NCI-H1694 treated with DMSO at 0.1 percent for 48 hours (cell line): ENCODE results near the gene ERI3.

Experiments used
- DNase-seq: peaks from one replicate; lab custom pipeline; 2025; lab: John Stamatoyannopoulos, UW

ERI3 gene

DNA sequence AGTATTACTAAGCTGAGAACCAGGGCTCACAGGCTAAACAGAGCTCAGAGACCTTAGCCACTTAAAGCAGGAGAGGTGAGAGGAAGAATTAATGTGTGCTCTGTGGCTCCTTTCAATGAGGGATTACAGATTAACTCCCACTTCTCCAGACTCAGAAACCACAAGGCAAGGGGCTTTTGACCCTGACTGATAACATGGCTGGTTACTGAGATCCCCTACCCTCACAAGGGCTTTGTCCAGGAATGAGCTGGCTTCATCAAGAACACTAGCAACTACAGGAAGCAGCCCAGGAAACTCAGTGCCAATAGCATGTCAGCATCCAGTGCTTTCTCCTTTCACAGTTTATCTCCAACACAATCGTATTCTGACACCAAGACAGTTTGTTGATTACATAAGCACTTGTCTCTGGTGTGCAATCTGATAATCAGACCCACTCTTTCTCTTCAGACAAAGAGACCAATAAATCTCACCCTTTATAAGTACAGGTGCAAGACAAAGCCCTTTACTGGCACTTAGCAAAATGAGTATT is 38.8 kb downstream of the ERI3 start:
- DNase-seq, result no peak

DNA sequence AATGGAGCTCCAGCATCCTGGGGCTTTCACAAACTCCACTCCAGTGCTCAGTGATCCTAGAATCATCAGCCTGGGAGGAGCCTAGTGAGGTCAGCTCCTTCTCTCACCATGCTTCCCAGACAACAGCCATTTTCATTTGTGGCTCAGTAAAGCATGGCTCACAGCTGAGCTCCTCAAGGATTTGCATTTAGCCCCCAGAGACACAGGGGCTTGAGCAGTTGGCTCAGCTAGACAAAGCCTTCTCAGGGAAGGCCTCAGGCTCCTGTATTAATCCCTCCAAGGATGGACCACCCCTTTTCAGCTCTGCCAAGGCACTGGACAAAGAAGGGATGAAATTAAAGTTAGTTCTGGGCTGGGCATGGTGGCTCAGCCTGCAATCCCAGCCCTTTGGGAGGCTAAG is 39.5 kb downstream of the ERI3 start:
- no peak for DNase-seq

DNA sequence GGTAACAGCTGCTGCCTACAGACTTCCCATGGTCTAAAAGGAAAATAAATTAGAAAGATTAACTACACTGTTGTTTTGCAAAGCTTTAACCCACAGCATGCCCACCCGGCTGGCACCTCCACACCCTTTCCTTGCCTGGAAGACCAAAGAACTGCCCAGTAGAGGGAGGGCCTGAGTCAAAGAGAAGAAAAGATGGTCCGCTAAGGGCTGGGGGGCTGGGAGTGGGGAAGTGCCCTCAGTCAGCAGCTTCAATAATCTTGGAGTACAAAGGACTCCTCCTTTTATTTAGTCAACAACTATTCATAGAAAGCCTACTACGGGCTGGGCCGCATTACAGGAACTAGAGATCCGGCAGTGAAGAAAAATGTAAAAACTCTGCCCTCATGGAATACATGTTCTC is 40.6 kb downstream of the ERI3 start:
- DNase-seq, result no peak

DNA sequence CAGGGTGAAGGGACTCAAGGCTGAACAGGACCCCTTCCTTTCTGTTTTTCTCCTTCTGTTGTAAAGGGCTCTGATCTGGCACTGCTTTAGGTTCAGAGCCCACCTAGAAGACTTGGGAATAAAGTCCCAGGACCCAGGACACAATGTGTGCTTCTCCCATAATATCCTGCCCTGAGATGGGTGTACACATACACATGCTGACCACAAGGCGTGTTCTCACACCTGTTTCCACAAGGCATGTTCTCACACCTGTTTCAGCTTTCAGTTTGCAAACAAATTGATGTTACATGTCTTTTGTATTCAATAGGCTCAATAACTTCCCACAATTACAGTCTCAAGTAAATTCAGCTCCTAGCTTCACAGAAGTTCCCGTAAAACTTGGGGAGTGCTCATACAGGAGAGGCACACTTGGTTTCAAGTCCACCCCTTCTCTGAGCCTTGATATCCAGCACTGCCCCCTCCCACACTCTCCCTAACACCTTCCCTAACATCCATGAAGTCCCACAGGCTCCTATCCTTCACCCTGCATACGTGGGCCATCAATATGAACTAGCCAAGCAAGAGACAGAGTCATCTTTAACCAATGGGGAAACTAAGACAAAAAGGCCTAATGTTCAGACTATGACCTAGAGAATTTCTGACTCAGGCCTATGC is 41.7 kb downstream of the ERI3 start:
- DNase-seq, result no peak

DNA sequence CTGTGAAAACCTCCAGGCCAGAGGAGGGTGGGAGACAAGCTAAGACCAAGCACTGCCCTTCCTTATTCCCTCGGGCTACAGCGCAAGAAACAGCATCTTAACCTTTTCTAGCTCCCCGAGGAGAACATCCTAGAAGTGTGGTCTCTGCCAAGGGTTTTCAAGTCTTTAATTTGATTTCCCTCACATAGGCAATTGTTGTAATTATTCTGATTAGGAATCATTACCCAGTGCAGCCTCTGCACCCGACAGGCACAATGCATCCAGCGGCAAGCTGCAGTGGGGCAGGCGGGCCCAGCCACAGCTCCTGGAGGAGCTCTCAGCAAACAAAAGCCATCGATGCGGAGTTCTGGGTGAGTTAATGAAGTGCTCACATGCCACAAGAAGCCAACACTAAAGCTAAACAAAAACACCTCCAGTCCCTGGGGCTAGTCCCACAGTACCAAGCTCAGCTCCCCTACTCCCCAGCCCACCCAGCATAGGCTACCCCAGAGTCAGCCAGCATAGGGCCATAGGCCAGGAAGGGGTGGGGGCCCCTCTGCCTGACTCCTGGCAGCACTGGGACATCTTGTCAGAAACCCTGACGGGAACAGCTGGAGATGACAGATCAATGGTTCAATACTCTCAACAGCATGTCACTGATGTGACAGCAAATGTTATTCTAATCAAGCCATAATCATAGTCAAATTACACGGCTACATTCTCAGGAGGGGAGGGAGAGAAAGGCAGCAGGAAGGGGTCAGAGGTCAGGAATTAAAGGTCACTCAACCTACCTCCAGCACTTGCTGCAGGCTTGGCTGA is 42.5 kb downstream of the ERI3 start:
- no peak for DNase-seq

DNA sequence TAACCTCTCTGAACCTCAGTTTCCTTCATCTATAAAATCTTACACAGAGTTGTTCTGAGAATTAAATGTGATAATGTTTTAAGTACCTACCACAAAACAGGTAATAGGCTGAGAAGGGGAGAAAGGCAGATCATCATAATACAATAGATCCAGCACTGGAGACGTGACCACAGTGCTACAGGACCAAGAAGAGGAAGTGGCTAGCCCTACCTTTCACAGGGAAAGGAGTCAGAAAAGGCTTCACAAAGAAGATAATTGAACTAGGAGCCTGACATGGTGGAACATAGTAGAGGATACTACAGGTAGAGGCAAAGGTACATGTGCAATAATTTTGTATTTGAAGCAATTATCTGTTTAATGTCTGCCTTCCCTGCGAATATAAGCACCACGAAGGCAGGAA is 45.1 kb downstream of the ERI3 start:
- no peak for DNase-seq

DNA sequence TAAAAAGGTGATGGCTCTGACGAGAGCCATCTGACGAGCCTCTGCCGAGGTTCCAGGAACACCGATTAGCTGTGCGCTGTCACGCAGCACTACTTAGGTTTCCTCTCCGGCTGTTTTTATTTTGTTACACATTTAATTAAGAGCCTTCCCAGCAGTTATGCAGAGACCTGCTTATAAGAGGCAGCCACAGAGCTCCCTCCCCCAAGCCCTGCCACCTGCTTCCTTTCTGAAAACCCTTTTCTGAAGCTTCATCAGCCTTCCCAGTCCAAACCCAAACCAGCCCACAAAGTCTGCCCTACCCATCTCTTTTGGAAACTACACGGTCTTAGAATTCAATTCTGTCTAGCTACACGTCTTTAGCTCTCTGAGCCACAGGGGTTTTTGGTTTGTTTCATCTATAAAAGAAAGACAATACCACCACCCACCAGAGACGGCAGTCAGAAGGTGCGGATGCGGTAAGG is 49.1 kb downstream of the ERI3 start:
- DNase-seq, result no peak

DNA sequence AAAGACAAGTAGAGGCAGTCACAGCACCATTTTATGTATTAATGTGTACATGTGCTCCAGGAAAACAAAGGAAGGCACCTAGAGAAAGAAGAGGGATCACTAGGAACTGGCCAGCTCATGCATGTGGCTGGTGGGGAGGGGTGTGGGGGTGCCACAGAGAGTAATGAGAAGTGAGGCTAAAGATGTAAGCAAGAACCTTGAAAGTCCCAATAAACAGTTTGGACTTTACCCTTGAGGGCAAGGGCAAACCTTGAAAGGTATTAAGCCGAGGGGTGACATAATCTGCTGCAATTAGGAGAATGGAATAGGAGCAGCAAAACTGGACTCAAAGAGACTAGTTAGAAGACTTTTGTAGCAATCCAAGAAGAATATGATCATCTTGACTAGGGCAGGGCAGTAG is 51.5 kb downstream of the ERI3 start:
- no peak for DNase-seq

DNA sequence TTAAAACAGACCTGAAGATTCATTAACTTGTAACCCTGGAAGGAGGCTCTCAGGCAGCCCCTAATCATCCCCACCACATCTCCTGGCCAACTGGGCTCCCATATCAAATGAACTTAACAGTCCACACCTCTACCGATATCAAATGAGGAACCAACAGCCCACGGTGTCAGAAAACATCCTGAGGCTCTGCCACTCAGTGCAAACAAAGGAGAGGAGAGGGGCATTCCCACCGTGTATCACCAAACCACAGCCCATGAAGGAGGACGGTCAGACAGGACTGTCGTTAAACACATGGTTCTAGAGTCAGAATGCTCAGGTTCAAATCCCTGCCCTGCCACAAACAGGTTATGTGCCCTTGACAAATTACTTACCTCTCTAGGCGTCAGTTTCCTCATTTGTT is 52.5 kb downstream of the ERI3 start:
- no peak for DNase-seq

DNA sequence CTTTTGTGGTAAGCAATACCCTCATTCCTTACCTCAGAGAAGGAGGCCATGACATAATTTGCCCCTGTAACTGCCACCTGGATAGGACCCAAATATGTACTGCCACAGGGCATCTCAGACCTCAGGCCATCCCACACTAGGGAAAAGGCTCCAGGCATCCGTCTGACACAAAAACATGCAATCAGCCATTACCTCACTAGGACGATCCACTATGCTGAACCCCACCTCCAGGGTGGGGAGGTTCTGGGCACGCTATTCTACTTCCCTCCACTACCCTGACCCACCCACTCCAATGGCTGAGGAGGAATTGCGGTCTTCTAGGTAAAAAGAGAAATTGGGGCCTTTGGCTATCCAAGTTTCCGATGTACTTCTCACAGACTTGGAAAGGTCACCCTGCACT is 53.6 kb downstream of the ERI3 start:
- no peak for DNase-seq

DNA sequence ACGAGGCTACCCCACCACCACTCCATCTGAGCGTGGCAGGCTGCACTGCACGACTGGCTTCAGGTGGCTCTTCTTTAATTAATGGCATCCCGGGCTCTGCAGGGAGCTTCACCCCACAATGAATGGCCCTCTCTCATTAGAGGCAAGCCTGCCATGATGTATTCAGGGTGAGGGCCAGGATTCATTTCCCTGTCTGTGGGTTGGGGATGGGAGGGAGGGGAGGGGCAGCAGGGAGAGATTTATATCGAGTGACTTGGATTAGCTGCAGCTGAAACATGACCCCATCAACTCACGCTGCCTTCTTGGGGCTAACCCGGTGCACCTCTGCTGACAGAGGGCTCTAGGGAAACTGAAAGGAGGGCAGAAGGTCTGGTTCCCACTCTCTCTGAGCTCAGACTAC is 54.2 kb downstream of the ERI3 start:
- DNase-seq, result no peak

DNA sequence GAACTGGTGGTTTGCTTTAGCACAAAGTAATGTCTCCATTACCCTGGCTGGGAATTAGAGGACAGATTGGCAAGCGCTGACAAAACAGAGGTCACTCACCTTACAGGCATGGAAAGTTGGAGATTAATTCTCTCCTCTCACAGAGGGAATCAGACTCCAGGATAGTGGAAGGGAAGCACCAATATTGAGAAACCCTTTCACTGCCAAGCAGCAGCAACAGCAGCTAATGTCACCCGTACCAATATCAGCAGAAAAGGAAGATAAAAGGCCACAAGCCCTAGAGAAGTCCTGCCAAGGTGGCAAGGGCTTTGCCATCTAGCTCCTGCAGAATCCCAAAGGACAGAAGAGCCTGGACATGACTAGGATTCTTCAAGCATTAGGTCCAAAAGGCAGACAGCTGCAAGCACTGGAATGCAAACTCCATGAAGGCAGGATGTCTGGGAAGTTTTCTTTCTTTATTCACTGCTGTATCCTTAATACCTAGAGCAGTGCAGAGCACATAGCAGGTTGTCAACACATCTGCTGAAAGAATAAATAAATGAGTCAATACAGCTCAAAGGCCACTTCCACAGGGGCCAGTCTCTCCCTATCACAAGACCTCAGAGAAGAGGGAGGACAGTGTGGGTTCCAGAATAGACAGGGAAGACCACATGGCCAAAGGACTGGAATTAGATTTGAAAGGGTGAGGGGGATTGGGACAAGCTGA is 57.2 kb downstream of the ERI3 start:
- no peak for DNase-seq

DNA sequence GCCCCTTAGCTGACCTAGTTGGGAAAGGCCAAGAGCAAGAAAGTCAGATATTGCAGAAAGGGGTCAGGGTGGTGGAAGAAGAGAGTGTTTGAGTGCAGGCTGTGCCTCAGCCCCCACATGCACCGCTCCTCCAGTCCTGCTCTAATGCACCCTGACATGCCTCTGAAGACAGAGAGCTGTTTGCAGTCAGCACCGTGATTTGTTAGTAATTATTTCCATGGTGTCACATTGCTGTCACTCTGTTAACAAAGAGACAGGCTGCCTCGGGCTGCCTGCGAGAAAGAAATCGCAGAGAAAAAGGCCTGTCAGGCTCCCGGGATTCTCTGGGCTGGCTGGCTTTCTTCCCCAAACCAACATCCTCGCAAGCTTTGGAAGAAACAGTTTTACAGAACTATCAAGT is 58.3 kb downstream of the ERI3 start:
- no peak for DNase-seq

DNA sequence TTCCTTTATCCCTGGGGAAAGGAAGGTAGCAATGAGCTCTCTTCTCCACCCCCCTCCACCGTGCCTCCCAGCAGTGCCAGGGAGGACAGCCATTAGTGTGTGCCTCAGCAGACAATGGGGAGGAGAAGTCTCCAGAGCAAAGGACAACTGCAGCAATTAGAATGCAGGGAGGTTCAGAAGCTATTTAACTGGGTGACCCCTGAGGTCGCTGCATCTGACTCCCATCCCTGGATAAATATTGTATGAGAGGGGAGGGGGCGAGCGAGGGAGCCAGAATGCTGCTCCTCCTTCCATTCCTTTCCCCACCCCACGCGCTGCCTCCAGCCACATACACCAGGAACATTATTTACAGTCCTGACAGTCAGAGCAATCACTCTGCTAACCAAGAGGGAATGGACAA is 59.0 kb downstream of the ERI3 start:
- no peak for DNase-seq

DNA sequence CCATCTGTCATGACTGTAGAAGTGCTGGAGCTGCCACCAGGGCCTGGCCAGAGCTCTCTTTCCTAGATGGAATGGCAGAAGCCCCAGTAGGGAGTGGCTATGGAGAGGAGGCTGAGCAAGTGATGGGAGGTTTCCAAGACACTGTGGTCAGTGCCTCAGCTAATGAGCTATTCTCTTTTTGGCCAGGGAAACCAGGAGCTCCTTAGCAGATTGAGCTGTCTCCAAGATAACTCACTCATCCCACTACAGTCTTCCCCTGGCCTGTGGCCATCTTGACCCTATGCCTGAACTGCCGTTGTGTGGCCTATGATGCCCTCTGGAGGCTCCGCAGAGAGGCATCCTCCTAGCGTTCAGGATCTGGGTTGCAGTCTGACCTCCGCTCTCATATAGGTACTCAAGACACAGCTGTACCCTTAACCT is 60.5 kb downstream of the ERI3 start:
- DNase-seq, result no peak

DNA sequence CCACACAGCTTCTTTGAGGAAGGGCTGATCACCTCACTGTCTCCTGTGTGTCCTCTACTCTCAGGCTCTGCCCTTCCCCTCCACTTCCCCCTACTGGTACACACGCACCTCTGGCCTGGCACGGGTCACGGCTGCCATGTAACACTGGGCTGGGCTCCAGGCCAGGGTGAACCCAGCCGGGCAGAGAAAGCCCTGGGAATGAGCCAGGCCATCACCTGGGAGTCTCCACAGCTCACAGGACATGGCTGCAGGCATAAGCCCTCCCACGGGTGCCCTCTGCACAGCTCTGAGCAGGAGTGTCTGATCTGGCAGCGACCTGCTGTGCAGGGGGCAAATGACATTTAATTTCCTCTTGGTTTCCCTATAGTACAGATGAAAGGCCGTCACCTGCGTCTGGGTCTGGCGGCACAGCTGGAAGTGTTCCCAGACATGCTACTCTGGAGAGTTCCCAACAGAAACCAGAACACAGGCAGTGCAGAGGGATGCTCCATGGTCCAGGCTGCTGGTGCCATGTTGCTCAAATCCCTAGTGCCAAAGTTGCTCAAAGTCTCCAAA is 61.2 kb downstream of the ERI3 start:
- DNase-seq, result peak; percentile 11

DNA sequence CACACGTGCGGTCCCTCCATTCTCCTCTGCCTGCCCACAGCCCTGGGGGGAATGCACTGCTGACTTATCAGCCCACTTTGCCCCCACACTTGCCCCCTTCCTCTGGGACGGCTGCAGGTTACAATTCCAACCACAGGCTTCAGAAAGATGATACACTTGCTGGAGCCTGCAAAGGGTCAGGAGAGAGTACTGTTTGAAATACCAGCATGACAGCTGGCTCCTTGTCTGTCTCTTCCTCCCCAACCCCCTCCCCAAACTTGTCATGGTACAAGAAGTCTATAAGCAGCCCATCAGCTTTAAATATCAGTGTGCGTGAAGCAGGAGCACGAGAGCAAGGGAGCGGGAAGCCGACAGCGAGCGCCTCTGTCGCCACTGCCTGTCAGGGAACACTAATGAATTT is 62.4 kb downstream of the ERI3 start:
- no peak for DNase-seq

DNA sequence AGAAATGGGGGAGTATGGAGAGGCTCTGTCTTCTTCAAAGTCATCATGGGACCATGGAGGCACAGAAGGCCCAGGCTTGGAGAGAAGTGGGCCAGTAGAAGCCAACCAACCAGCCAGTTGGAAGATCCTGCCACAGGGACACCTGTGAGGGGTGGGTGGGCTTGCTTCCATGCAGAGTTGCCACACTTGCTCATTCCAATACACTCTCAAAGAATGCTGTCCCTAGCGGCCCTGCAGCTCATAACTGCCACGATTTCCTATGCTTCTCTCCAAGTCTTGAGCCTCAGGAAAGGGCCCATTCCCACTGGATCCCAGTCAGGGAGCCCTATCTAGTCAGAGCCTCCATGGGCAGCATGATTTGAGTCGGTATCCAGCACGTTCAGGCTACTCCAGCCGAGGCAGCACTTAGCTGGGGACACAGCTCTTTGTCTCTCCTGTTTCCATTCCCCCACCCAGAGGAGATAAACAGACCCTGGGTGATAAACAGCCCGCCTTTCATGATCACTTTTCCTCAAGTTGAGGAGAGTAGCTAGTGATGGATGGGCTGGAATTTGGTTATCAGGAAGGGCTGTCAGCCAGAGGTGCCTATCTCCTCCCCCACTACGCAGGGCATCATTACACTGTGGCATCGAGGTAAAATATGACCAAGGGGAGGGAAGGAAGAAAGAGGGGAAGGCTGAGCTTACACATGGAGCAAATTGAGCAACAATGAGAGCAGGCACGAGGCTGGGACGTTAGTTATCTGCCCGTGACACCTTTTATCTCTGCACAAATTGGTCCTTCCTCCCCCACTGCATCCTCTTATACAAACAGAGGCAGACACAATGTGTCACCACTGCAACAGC is 64.6 kb downstream of the ERI3 start:
- DNase-seq, result no peak

DNA sequence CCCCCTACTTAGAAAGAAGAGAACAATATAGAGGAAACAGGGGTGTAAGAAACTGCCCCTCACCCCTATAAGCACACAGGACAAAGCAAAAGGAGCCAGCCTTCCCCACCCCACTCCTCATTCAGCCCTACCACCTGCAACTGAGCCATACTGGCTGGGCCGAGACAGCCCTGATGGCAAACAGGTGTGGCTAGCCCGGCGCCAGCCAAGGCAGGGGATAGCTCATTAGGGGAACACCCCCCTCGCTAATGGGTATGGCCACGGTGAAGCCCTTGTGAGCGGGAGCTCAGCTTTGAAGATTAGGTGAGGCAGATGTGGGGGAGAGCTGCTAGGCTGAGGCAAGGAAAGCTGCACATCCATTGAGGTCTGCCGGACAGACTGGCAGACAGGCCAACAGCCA is 65.5 kb downstream of the ERI3 start:
- no peak for DNase-seq

DNA sequence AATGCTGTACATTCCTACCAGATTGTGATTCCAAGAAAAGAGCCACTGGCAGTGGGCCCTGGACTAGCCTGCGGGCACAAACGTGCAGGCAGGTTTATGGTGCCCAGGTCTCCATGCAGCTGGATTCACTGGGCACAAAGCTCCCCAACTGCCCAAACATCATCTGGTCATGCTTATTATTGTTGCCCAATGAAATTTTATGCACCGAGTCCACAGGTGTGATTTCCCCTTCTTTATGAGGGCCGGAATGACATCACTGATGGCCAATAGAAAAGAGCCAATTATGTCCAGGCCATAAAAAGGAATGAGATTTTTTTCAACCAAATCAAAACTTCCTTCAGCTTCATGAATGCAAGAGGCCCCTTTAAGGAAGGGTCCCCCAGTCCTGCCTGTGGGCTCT is 66.2 kb downstream of the ERI3 start:
- DNase-seq, result no peak

DNA sequence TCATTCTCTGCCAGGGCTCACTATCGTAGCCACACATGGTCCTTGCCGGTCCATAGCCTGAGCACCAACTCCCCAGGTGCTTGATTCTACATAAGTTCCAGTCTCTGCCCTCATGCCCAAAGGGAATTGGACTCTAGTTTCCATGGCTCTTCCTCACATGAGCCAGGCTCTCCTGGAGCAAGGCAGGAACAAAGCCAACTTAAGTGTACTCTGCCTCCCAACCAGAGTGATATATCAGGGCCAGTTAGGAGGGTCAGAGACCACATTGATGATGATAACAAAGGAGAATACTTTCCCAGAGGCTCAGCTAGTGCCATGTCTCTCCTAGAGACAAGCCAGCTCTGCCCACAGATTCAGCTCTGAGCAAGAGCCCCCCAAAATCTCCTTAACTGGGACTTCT is 70.9 kb downstream of the ERI3 start:
- DNase-seq, result no peak
